Mucosa of rectum (tissue), 2 donors: ENCODE data around the gene RETSAT.
"Not testable (repeated sequence)": the region's sequence is repeated elsewhere in the genome, so short reads cannot be mapped to it uniquely, and the experiment has no call there.

Experiments used
- H3K27ac ChIP-seq, 2 donors: one replicate each; pipeline ENCODE4 v1.7.0; 2013; ENCODE audit warnings: inconsistent platforms in 2 of 2, low read depth in 2 of 2, low read length in 2 of 2
- H3K27me3 ChIP-seq, 2 donors: one replicate each; pipeline ENCODE4 v1.7.0; 2013; ENCODE audit warnings: low read length in 2 of 2; ENCODE audit not compliant: control insufficient read depth in 2 of 2, insufficient read depth in 2 of 2
- H3K36me3 ChIP-seq, 2 donors: one replicate each; pipeline ENCODE4 v1.7.0; 2013; ENCODE audit warnings: low read length in 2 of 2; ENCODE audit not compliant: control insufficient read depth in 2 of 2, insufficient read depth in 2 of 2
- H3K4me1 ChIP-seq, 2 donors: one replicate each; pipeline ENCODE4 v1.7.0; 2013; ENCODE audit warnings: low read length in 2 of 2, mild to moderate bottlenecking in 1 of 2; ENCODE audit not compliant: control insufficient read depth in 2 of 2, insufficient read depth in 2 of 2
- H3K4me3 ChIP-seq, 2 donors: one replicate each; pipeline ENCODE4 v1.7.0; 2013; ENCODE audit warnings: low read length in 2 of 2
- H3K9ac ChIP-seq, 2 donors: one replicate each; pipeline ENCODE4 v1.7.0; 2013; ENCODE audit warnings: low read length in 2 of 2, low read depth in 1 of 2, mild to moderate bottlenecking in 1 of 2
- H3K9me3 ChIP-seq, 2 donors: one replicate each; pipeline ENCODE4 v1.7.0; 2013; ENCODE audit warnings: low read length in 2 of 2; ENCODE audit not compliant: control insufficient read depth in 2 of 2
- donor health status: healthy.
- donor health status: Normal muscosa, but diverticular disease.

RETSAT gene

GRCh38 chr2:85325466-85325811 lies 28.9 kb downstream of the RETSAT start:
- peak overlapping the region; percentile 28 to 53 for H3K27ac ChIP-seq
- H3K9ac ChIP-seq = peak overlapping the region; percentile 95 to 98
- no peaks in the 10 kb centered on the region for H3K27me3 ChIP-seq
- peaks cover 40% of the 10 kb centered on the region in 2 donors for H3K36me3 ChIP-seq
- H3K4me3 ChIP-seq = peak overlapping the region; percentile 99
- peaks cover 32 to 39% of the 10 kb centered on the region in 2 donors for H3K4me1 ChIP-seq
- H3K9me3 ChIP-seq = no peaks in the 10 kb centered on the region

GRCh38 chr2:85324639-85325465 lies 29.5 kb downstream of the RETSAT start:
- H3K4me3 ChIP-seq = peak overlapping the region; percentile 99
- H3K9me3 ChIP-seq = no peaks in the 10 kb centered on the region
- H3K36me3 ChIP-seq = peaks cover 45 to 46% of the 10 kb centered on the region in 2 donors
- H3K4me1 ChIP-seq = peaks cover 32 to 39% of the 10 kb centered on the region in 2 donors
- no peaks in the 10 kb centered on the region for H3K27me3 ChIP-seq
- H3K27ac ChIP-seq = peak overlapping the region; percentile 28 to 53
- H3K9ac ChIP-seq = peak overlapping the region; percentile 1 to 98

- H3K4me1 ChIP-seq = peaks cover 35 to 39% of the 10 kb centered on the region in 2 donors
- H3K4me3 ChIP-seq = peak overlapping the region in 1 of 2 donors; percentile 31
These were observed 30.4 kb downstream of the RETSAT start for GRCh38 chr2:85323988-85324367.

DNA sequence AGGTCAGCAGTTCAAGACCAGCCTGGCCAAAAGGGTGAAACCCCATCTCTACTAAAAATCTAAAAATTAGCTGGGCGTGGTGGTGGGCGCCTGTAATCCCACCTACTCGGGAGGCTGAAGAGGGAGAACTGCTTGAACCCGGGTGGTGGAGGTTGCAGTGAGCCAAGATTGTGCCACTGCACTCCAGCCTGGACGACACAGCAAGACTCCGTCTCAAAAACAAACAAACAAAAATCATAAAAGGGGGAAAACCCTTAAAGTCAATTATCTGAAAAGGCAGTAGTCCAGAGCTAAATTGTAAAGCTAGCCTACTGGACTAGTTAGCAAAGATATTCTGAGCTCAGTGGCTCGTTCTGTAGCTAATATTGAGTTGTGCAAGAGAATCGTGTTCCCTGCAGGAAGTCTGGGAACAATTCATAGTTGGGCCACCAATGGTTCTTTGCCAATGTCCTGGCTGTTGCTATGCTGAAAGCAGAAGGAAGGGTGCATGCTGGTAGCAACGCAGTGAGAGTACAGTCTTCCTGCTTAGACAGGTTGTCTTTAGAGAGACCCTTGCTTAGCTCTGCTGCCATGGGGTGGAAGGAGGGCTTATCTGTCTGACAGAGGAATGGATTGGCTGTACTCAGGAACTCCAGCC lies 30.9 kb downstream of the RETSAT start:
- H3K9me3 ChIP-seq = no peaks in the 10 kb centered on the region
- no peaks in the 10 kb centered on the region for H3K27me3 ChIP-seq
- peak overlapping the region in 1 of 2 donors; percentile 31 for H3K4me3 ChIP-seq
- peaks cover 54 to 57% of the 10 kb centered on the region in 2 donors for H3K36me3 ChIP-seq
- no peak overlapping the region for H3K27ac ChIP-seq
- no peak overlapping the region for H3K9ac ChIP-seq
- peaks cover 35 to 39% of the 10 kb centered on the region in 2 donors for H3K4me1 ChIP-seq

More at GRCh38 chr2:85323988-85324367, 30.4 kb downstream of the RETSAT start:
- not testable (repeated sequence) for H3K27me3 ChIP-seq, H3K9me3 ChIP-seq, H3K9ac ChIP-seq
- peak overlapping the region in 1 of 2 donors; percentile 28 for H3K27ac ChIP-seq
- H3K36me3 ChIP-seq = peaks cover 52 to 53% of the 10 kb centered on the region in 2 donors

- H3K27me3 ChIP-seq = no peaks in the 10 kb centered on the region
- H3K4me3 ChIP-seq = no peak overlapping the region
- H3K9ac ChIP-seq = no peak overlapping the region
- H3K36me3 ChIP-seq = peaks cover 63 to 82% of the 10 kb centered on the region in 2 donors
- H3K27ac ChIP-seq = no peak overlapping the region
- H3K4me1 ChIP-seq = peaks cover 12 to 18% of the 10 kb centered on the region in 2 donors
- no peaks in the 10 kb centered on the region for H3K9me3 ChIP-seq
These were observed 34.5 kb downstream of the RETSAT start for GRCh38 chr2:85319796-85320195.

GRCh38 chr2:85318222-85319074 lies 35.9 kb downstream of the RETSAT start:
- Histone ChIP-seq H3K4me3 (no peak overlapping the region), H3K27me3 (no peaks in the 10 kb centered on the region), H3K36me3 (peaks cover 60 to 77% of the 10 kb centered on the region in 2 donors), H3K9me3 (no peaks in the 10 kb centered on the region), H3K4me1 (peaks cover 4 to 5% of the 10 kb centered on the region in 2 donors), H3K9ac (no peak overlapping the region), H3K27ac (no peak overlapping the region)

DNA sequence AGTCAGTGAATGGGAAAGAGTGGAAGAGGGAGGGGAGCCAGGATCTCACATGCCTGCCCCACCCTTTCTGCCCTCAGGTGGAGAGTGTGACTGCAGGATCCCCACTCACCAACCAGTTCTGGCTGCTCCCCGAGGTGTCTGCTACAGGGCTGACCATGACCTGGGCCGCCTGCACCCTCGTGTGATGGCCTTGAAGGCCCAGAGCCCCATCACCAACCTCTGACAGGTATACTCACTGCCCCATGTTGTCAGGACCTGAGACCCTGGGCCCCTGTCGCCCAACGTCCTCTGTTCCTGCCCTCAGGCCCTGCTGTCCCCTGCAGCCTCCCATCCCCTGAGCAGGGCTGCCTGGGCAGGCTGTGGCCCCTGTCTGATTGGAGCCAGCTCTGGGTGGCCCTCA lies 38.4 kb downstream of the RETSAT start:
- H3K9ac ChIP-seq, H3K4me1 ChIP-seq, H3K27me3 ChIP-seq, H3K9me3 ChIP-seq, H3K27ac ChIP-seq, H3K4me3 ChIP-seq: not testable (repeated sequence)
- H3K36me3 ChIP-seq = peaks cover 37 to 52% of the 10 kb centered on the region in 2 donors

DNA sequence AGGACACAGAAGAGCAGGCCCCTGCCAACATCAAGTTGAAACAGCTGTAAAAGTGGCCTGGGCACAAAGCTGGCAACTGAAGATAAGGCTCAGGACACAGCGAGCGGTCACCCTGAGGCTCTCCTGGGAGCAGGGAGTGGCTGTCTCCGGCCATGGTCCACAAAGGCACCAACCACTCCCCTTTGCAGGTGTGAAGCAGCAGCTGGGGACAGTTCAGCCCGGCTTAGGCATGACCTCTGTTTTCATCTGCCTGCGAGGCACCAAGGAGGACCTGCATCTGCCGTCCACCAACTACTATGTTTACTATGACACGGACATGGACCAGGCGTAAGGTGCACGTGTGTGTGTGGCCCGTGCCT lies 39.5 kb downstream of the RETSAT start:
- peaks cover 27 to 42% of the 10 kb centered on the region in 2 donors for H3K36me3 ChIP-seq
- H3K9ac ChIP-seq = no peak overlapping the region
- no peaks in the 10 kb centered on the region for H3K27me3 ChIP-seq
- H3K4me3 ChIP-seq = no peak overlapping the region
- no peak overlapping the region for H3K27ac ChIP-seq
- no peaks in the 10 kb centered on the region for H3K9me3 ChIP-seq
- H3K4me1 ChIP-seq = peaks cover 2 to 3% of the 10 kb centered on the region in 2 donors

- no peak overlapping the region for H3K9ac ChIP-seq
- H3K27ac ChIP-seq = no peak overlapping the region
- H3K4me3 ChIP-seq = no peak overlapping the region
- no peaks in the 10 kb centered on the region for H3K9me3 ChIP-seq
- peaks cover 15 to 16% of the 10 kb centered on the region in 2 donors for H3K4me1 ChIP-seq
- peaks cover 14 to 24% of the 10 kb centered on the region in 2 donors for H3K36me3 ChIP-seq
- no peaks in the 10 kb centered on the region for H3K27me3 ChIP-seq
These were observed 41.9 kb downstream of the RETSAT start for GRCh38 chr2:85312404-85312803.
